ENCODE measurements around the gene PZP.
A peak's percentile ranks its signal among the peaks of the same experiment; 100 is the strongest.
"Not testable (repeated sequence)": the region's sequence is repeated elsewhere in the genome, so short reads cannot be mapped to it uniquely, and the experiment has no call there.

The PZP gene

DNA sequence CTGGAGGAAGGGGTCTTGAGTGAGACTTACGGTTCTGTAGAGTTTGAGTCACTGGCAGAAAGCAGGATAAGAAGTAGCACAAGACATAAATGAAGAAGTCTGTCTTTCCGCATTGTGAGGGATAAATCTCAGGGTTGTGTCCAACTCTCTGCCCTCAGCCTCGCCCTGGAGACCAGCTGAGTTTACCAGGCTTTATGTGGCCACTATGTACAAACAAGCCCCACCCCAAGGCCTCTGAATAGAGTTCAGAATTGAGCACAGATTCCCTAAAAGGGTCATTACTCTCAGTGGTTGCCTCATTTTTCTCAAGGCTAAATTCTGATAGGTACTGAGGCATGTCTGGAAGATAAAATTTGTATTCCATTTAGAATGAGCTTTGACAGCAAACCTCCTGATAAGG lies at the start of gene PZP:
PZP (minus strand) TSS at position 167 of the 400 bp plus-strand sequence; CDS start at position 113, 54 bp downstream.
- DNase-seq: no peak

DNA sequence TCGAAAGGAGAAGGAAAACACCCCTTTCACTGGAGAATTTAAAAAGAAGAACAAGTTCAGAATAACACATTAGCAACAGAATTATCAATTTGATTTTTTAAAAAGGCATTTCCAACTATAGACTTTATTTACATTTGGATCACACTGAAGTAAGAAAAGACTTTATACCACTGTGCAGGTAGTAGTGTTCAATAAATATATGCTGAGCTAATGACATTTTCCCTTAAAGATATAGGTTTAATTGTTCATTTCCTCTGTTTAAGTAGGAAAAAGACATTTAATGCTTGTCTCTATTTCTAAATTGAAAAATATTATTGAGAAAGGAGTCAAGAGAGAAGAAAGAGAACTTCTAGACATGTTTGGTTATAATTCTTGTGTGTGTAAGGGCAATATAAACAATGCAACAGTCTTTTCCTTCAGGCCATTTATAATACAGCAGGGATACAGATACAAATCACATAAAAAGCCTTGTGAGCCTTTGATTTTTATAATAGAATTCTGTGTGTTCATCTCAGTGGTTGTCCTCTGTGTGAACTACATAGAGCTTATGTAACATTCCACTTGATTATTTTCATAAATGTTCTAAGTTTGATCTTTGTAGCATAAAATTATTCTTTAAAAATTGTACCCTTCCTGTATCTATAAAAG lies 48.7 kb upstream of the PZP start:
- no peak for DNase-seq

DNA sequence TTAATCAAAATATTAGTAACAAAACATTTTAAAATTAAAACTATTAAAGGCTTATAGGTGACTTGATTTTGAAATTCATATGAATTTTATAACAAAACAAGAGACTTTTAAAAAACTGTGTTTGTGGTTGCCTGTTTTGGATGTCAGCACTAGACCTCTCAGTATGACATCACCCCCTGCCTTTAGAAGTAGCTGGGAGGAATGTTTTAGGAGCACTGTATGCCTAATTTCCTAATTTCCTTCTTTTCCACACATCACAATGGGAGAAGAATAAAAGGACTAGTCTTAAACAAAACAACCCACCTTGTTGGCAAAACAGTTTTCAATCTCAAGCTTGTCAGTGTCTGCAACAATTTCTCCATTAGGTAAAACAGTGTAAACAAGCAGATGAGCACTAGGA lies 48.1 kb upstream of the PZP start:
- DNase-seq: no peak

DNA sequence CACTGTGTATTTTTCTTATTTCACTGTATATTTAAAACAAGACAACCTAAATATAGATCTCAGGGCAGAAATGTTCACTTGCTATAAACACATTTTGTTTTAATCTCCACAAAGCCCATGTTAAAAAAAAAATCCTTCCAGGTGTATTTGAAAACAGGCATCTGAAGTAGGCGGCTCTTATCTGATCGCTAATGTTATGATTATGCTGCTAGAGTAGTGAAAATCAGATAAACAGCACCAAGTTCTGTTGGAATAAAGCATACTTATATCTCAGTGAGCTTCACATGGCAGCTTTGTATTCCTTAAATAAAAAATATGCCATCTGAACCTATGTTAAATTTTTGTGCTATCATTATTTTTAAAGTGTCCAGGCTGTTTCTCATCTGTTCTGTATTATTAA lies 47.6 kb upstream of the PZP start:
- DNase-seq: no peak

DNA sequence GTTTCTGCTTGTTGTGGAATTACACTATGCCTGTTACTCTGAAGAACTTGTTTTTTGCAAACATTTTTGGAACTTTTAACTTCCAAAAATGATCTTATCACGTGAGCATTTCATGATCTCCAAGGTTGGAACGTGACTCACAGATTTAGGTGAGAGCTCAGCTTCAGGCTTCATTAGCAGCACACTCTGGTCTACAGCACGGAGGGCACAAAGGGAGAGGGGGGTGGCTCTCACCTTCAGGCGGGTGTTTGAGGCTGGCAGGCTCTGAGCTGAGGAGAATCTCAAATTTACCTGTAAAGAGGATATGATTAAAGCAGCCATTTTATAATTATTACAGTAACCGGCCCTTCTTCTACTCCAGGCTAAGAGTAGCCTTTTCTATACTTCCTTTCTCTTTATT lies 45.3 kb upstream of the PZP start:
- no peak for DNase-seq

DNA sequence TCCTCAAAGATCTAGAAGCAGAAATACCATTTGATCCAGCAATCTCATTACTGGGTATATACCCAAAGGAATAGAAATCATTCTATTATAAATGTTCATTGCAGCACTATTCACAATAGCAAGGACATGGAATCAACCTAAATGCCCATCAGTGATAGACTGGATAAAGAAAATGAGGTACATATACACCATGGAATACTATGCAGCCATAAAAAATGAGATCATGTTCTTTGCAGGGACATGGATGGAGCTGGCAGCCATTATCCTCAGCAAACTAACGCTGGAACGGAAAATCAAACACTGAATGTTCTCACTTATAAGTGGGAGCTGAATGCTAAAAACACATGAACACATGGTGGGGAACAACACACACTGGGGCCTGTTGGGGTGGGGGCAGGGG lies 44.6 kb upstream of the PZP start:
- DNase-seq: not testable (repeated sequence)

DNA sequence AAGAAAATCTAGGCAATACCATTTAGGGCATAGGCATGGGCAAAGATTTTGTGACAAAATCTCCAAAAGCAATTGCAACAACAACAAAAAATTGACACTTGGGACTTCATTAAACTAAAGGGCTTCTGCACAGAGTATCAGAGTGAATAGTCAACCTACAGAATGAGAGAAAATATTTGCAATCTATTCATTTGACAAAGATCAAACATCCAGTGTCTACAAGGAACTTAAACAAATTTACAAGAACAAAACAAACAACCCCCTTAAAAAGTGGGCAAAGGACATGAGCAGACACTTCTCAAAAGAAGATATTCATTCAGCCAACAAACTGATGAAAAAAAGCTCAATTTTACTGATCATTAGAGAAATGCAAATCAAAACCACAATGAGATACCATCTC lies 44.1 kb upstream of the PZP start:
- DNase-seq: no peak

DNA sequence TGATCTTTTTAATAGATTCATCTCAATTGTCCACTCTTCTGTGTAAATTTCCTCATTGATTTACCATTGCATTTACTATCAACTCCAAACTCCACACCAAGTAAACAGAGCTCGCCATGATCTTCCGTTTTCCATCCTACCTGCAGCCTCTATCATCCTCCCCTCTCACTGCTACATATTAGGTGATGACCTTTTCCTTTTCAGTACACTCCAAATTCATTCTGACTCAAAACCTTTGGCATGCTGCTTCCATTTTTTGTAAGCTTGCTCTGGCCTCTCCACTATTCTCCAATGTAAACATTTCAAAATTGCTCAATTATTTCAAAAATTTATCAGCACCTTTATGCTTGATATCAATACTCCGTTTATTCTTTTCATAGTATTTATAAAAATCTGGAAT lies 40.2 kb upstream of the PZP start:
- no peak for DNase-seq

DNA sequence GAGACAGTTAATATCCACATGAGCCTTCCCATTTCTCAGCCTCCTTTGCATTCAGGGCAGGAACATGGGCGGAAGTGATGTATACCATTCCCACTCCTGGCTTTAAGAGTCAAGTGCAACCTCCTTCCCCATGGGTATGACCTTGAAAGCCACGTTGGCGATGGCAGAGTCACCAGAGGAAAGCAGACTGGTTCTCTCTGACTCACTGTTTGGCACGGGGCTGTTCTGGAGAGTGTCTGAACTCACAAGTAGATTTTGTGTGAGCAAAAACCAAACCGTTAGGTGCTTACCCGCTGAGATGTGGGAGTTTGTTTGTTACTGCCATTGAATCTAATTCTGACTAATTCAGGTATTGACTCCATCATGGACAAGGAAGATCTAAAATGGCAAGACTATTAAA lies 36.7 kb upstream of the PZP start:
- no peak for DNase-seq

DNA sequence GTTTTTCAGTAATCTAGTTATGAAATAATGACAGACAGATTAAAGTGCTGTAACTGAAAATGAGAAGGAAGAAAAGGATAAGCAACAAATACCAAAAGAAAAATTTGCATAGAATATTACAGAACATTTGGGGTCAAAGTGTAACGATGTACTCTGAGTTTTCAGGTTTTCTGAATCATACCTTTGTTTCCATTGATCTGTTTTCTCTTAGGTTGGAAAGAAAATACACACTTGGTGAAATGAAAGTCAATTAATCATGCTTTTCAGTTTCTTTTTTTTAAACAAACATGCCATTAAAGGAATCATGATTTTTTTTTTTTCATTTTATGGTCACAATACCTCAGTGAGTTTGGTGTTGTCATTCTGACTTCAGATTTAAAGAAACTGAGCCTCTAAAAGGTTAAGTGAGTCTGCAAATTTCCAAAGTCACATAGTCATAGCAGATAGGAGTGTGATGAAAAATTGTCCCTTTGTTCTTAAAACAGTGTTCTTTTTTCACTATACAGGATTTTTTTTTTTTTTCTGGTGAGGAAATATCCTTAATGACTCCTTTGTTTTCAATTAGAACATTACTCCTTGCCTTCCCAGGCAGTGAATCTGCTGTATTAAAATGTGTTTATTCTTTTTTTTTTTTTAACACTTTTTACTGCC lies 35.9 kb upstream of the PZP start:
- no peak for DNase-seq

DNA sequence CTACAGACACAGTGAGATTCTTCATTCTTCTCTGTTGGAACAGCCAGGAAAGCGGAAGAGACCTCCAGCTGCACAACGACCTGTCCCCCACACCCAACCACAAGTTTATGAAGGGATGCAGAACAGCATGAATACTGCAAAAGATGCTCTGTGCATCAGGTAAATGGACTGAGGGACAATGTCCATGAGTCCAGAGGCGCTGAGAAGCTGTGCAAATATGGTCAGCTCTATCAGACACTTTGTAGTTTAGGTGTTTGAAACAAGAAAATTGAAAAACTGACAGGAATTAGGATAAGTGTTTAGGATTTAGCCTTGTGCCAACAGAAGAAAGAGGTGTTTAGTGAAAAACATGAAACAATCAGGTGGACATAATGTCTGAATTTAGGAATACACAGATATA lies 33.1 kb upstream of the PZP start:
- no peak for DNase-seq

DNA sequence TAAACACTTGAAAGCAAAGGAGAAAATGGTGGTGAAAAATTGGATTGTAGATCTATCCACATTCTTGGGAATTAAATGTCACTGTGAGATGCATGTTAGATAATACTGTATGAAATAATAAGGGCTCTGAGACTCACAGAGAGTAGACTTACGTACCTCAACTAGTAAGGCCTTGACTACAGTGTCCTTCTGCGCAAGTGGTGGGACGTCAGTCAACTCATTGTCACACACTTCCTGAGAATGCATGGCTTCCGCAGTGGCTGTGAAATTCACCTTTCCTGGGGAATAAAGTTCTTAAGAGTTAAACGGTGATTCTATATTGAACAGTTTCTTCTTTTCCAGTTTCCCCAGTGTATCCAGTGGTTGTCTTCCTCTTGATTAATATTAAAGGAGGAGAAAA lies 32.6 kb upstream of the PZP start:
- DNase-seq: no peak

DNA sequence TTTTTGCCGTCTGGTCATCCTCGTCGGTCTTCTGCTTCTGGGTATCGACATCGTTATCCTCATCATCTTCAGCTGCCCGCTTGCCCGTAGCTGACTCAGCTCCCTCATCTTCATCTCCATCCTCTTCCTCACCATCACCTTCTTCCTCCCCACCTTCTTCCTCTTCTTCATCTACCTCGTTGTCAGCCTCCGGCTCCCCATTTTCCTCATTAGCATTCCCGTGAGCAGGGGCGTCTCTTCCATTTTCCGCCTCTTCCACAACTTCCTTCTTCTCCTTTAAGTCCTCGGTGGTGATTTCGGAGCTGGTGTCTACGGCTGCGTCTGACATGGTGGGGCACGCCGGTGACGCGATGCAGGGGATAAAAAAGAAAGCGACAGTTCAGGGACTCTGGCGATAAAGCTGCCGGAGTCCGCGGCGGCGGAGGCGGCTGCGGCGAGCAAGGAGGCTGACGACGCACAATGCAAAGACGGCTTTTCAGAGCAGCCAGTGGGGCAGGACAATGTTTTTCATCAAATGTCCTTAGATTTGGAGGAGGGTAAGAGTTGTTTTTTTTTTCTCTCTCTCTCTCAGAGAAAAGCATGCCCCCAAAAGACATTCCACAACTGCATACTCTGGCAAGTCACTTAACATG lies 31.9 kb upstream of the PZP start:
- peak; percentile 20 for DNase-seq

DNA sequence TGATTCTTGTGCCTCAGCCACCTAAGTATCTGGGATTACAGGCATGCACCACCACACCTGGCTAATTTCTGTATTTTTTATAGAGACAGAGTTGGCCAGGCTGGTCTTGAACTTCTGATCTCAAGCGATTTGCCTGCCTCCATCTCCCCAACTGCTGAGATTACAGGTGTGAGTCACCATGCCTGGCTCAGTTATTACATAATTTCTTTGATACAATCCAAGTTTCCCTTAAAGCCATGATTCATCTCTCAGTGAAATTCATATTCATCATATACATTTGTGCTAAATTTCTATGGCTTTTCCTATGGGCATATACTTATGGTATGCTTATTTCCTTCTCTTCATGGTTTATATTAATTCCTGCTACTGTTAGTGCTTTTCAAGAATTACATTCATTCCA lies 29.1 kb upstream of the PZP start:
- no peak for DNase-seq

DNA sequence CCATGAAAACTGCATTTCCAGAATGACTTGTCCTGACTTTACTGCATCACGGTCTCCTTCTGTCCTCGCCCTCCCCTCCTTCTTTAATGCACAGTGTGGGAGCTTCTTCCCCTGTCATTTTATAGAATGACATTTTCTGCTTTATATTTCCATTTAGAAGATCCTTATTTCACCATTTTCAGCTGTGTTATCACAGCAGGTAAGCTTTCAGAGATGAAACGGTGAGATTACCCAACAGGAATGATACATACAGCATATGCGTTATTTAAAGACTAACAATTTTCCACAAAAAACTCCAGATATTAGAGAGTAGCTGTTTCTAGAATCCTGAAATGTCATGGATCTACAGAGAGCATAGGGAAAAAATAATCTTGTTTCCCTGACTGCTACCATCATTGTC lies 27.3 kb upstream of the PZP start:
- DNase-seq: no peak

DNA sequence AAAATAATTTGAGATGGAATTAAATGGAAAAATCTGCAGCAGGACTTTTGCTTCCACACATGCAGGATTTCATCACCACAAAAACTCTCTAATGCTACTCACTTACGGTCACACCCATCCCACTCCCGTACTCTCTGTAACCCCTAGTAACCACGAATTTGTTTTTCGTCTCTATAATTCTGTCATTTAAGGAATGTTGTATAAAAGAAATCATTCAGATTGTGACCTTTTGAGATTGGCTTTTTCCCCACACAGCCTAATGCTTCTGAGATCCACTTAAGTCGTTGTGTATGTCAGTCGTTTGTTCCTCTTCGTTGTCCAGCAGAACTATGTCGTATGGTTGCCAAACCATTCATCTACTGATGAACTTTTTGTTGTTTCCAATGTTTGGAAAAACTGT lies 19.8 kb upstream of the PZP start:
- DNase-seq: no peak

DNA sequence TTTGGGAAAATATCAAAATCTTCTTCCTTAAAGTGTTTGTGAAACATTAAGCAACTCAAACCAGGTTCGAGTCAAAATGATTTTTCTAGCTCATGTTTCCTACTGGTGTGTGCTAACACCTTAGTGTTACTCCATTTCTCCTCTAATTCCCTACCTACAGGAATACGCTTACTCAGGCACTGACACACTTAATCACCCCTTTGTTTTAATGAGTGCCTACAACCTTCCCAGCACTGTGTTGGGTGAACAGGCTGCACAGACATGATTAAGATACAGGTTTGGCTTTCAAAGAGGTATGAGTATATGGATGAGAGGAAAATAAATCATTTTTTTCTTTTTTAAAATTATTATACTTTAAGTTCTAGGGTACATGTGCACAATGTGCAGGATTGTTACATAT lies 15.6 kb upstream of the PZP start:
- DNase-seq: no peak

DNA sequence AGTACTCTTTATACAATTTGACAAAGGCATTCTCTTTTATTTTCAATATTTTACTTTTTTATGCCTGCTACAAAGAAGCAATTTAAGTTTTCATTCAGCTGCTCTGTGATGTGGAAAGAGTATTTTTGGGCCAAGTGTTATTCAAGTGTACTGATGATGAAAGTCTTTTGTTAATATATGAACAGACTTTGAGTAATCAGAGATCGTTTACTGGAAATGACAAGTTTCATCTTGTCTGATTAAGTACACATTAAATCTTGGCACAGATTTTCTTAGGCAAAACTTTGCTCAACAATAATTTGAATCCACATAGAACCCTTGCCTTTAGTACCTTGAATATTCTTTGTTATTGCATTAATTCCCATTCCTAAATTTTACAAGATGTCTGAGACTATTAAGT lies 13.3 kb upstream of the PZP start:
- DNase-seq: no peak

DNA sequence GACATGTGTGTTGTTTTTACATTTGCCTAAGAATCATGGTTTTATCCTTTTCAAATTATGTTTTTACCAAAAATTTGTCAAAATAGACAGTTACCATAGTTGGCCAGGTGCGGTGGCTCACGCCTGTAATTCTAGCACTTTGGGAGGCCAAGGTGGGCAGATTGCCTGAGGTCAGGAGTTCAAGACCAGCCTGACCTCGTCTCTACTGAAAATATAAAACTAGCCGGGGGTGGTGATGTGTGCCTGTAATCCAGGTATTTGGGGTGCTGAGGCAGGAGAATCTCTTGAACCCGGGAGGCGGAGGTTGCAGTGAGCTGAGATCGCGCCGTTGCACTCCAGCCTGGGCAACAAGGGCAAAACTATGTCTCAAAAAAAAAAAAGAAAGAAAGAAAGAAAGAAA lies 12.8 kb upstream of the PZP start:
- not testable (repeated sequence) for DNase-seq

DNA sequence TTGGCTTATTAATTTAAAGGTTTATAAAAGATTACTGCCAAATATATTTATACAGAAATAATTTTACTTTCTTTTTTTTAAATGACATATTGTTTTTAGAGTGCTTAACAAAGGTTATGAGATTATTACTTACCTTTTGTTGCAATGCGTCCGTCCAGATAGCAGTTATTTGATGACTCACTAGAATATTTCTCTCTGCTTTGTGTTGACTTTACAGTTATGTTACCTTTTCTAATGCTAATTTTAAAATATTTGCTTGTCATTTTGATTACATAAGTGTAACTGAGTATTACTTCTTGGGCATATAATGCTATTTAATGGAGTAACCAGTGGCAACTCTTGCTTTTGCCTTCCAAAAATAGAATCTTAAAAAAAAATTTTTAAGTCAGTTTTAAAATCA lies 6.3 kb upstream of the PZP start:
- DNase-seq: no peak

DNA sequence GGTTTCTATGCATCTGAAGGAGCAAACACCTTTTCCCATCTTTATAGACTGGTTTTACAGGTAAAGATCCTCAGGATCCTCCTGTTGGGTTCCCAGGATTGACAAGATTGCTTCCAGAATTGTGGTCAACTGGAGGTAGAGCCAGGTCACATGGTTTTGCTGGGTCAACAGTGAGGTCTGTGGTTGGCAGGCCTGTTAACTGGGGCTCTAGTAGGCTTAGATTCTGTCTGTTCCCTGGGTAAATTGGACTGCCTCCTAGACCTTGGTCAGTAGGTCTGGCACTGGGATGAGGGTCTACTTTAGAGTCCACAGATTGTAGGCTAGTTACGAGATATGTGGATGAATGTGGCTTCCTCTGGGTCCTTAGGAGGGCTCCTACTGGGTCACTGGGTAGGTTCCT lies 3.5 kb upstream of the PZP start:
- DNase-seq: no peak

DNA sequence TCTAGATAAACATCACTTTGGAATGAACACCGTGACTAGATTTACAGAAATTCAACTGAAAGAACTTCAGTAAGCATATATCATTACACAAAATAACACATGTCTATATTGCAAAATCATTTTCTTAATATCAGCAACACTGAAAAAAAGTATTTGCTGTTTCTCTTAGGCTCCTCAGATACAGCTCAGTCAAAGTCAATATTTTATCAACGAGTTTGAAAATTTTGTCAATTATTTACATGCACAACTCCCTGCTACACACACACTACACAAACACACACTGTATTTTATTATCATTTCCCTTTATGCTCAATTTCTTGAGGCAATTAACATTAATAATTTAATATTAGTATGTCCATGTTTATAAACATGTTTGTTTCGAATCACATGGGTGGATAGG lies 3.8 kb downstream of the PZP start:
- DNase-seq: no peak

DNA sequence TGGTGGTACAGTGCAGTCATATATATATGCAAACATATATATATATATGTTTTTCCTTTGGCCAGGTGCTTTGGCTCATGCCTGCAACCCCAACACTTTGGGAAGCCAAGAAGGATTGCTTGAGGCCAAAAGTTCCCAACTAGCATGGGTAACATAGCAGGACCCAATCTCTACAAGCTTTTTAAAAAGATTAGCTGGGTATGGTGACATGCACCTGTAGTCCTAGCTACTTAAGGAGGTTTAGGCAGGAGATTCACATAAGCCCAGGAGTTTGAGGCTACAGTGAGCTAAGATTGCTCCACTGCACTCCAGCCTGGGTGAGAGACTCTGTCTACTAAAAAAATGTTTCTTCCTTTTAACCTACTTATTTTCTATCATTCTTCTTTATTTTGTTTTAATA lies 10.2 kb downstream of the PZP start:
- DNase-seq: no peak

DNA sequence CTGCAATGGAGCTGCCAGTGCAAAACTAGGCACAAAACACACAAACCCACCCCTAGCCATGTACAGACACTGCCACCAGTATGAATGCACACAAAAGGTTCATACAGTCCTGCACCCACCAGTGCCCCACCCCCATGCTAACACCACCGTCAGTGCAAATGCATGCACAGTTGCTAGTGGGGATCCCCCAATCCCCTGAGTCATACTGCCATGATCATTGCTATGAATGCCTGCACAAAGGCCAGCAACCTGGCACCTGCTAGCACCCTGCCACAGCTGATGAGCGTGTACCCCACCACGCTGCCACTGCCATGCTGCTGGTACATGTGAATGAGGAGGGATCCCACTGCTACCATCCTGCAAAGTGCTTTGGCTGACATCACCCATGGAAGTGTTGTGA lies 23.9 kb downstream of the PZP start:
- no peak for DNase-seq

DNA sequence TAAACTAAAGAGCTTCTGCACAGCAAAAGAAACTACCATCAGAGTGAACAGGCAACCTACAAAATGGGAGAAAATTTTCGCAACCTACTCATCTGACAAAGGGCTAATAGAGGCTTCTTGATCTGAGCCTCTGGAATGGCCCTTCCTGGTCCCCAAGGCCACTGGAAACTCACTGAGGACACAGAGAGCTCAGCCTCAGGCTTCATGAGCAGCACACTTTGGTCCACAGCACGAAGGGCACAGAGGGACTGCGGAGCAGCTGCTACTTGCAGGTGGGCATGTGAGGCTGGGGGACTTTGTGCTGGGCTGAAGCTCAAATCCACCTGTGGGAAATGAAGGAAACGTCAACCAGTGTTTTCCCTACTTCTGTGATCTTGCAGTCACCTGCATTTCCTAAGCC lies 27.4 kb downstream of the PZP start:
- no peak for DNase-seq

Data from activated gamma-delta T cell treated with Interleukin-2 at 50 U/mL for 16 hours (primary cell).